HepG2 (cell line): Measurements from ENCODE around the gene DEFB129. TPM values are rescaled to one million over a fixed set of nuclear protein-coding genes. Genes with fewer than 3 reads are reported as not detected.

ENCODE experiments used
- ATF2 ChIP-seq: sonication (generic); formaldehyde crosslinking; IDR thresholded peaks from 2 replicates; pipeline ENCODE4 v1.4.0; 2020; ENCODE audit warnings: missing genetic modification reagents
- CEBPG ChIP-seq: IDR thresholded peaks from 2 replicates; pipeline ENCODE4 v1.6.1; 2016
- DNMT1 ChIP-seq: sonication (generic); formaldehyde crosslinking; IDR thresholded peaks from 2 replicates; pipeline ENCODE4 v1.5.1; 2020; ENCODE audit warnings: mild to moderate bottlenecking, missing genetic modification reagents
- DZIP1 ChIP-seq: sonication (generic); formaldehyde crosslinking; IDR thresholded peaks from 2 replicates; pipeline ENCODE4 v1.5.0; 2020; ENCODE audit warnings: mild to moderate bottlenecking, missing genetic modification reagents
- MYC ChIP-seq: sonication (generic); formaldehyde crosslinking; IDR thresholded peaks from 2 replicates; pipeline ENCODE4 v1.9.0; 2021; ENCODE audit warnings: missing genetic modification reagents, borderline replicate concordance
- NFE2 ChIP-seq: sonication (generic); formaldehyde crosslinking; IDR thresholded peaks from 2 replicates; pipeline ENCODE4 v1.4.0; 2020; ENCODE audit warnings: missing genetic modification reagents
- PHB2 ChIP-seq: fragments of 450-650 bp; IDR thresholded peaks from 2 replicates; pipeline ENCODE4 v1.6.1; 2018; ENCODE audit not compliant: partially characterized antibody
- PREB ChIP-seq: sonication (generic); formaldehyde crosslinking; IDR thresholded peaks from 2 replicates; pipeline ENCODE4 v1.4.0; 2020; ENCODE audit warnings: missing genetic modification reagents
- SCMH1 ChIP-seq: sonication (generic); formaldehyde crosslinking; IDR thresholded peaks from 2 replicates; pipeline ENCODE4 v1.9.0; 2021; ENCODE audit warnings: missing genetic modification reagents, mild to moderate bottlenecking, borderline replicate concordance
- SKIL ChIP-seq: sonication (generic); formaldehyde crosslinking; IDR thresholded peaks from 2 replicates; pipeline ENCODE4 v1.8.0; 2022; ENCODE audit warnings: missing genetic modification reagents, mild to moderate bottlenecking, moderate library complexity, borderline replicate concordance
- ZNF142 ChIP-seq: sonication (generic); formaldehyde crosslinking; IDR thresholded peaks from 2 replicates; pipeline ENCODE4 v1.4.0; 2020; ENCODE audit warnings: missing genetic modification reagents
- ZNF292 ChIP-seq: sonication (generic); formaldehyde crosslinking; IDR thresholded peaks from 2 replicates; pipeline ENCODE4 v1.8.1; 2022; ENCODE audit warnings: mild to moderate bottlenecking, low read depth, missing genetic modification reagents, borderline replicate concordance
- ZNF580 ChIP-seq: IDR thresholded peaks from 2 replicates; pipeline ENCODE4 v1.6.1; 2016; ENCODE audit warnings: low read depth, borderline replicate concordance
- polyA plus RNA-seq, 8 experiments: library from polyadenylated mRNA; depleted of rRNA in 3 of 8; stranded (reverse) in 7 of 8; unstranded in 1 of 8; fragments of >200 nt; fragmentation: Illumina TruSeq in 4 of 8; extraction: Trizol in 4 of 8; gene quantifications; 2 replicates each; pipeline versions ENCODE4 v1.2.1 to v1.2.3, GENCODE V29; 2011 to 2016; ENCODE audit warnings: low read depth in 4 of 8, missing spikeins in 1 of 8, mixed read lengths in 1 of 8; ENCODE audit not compliant: insufficient read depth in 1 of 8
- total RNA-seq, 5 experiments: library from RNA; depleted of rRNA; stranded (reverse); fragments of >200 nt; fragmentation: Illumina TruSeq; extraction: Trizol; gene quantifications; 2 replicates each; pipeline ENCODE4 v1.2.3, GENCODE V29; 2016; ENCODE audit warnings: low read depth in 1 of 5

The DEFB129 gene
- total and polyA plus RNA-seq, 2 of the 13 experiments (the other 11 are each of a cell fraction or from before 2014, with no cell fraction given), result not detected

GRCh38 chr20:266596-267562, 39.8 kb downstream of the DEFB129 start (continued):
- TF ChIP-seq ZNF142 (CRISPR knock-in tag) (peak; percentile 26; the same call in 1 of the 2 replicates), SKIL (CRISPR knock-in tag) (0 out of 2 replicates have a peak, but pooled peaks have one; percentile 22), ATF2 (CRISPR knock-in tag) (peak; percentile 84), CEBPG (CRISPR knock-in tag) (no peak), PREB (CRISPR knock-in tag) (peak; percentile 92; the same call in 1 of the 2 replicates), DZIP1 (CRISPR knock-in tag) (peak; percentile 90; the same call in 1 of the 2 replicates), NFE2 (CRISPR knock-in tag) (no peak), DNMT1 (CRISPR knock-in tag) (0 out of 2 replicates have a peak, but pooled peaks have one; percentile 95), PHB2 (no peak), ZNF292 (CRISPR knock-in tag) (no peak), SCMH1 (no peak), MYC (CRISPR knock-in tag) (peak; percentile 95), ZNF580 (CRISPR knock-in tag) (peak; percentile 92)
